ENCODE data around the gene MAP1S.

Gene MAP1S

DNA sequence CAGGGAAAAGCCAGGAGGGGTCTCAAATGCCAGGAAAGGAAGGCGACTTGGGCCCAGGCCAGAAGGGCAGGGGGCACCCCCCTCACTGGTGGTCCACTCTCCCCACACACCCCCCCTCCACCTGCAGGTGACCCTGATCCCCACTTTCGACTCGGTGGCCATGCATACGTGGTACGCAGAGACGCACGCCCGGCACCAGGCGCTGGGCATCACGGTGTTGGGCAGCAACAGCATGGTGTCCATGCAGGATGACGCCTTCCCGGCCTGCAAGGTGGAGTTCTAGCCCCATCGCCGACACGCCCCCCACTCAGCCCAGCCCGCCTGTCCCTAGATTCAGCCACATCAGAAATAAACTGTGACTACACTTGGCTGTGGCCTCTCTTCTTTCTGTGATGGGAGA is 14.9 kb downstream of the MAP1S start:
- H3K4me3 ChIP-seq (ENCODE audit: control insufficient read depth in 1 of 7, extremely low read depth in 1 of 7, insufficient read depth in 4 of 7, low read depth in 2 of 7, low read length in 6 of 7): no peak overlapping the region
- POLR2A ChIA-PET: no interaction called here
- no peak for DNase-seq
- 96% methylated on average over 15 of the region's 16 CpGs for WGBS (ENCODE audit: insufficient coverage)
- H3K36me3 ChIP-seq (ENCODE audit: control insufficient read depth in 4 of 4, insufficient read depth in 4 of 4, low read length in 3 of 4): peaks cover 20 to 66% (median 46%) of the 10 kb centered on the region in 4 experiments
- H3K27ac ChIP-seq (ENCODE audit: insufficient read depth in 1 of 2, low read depth in 1 of 2, low read length in 2 of 2, poor library complexity in 1 of 2, severe bottlenecking in 2 of 2): no peak overlapping the region
- H3K9me3 ChIP-seq (ENCODE audit: control extremely low read depth in 1 of 5, control insufficient read depth in 4 of 5, insufficient read depth in 2 of 5, low read depth in 1 of 5, low read length in 4 of 5): no peaks in the 10 kb centered on the region
- no peaks in the 10 kb centered on the region for H3K27me3 ChIP-seq (replicated peaks in 2 of 5; ENCODE audit: control insufficient read depth in 4 of 5, insufficient read depth in 5 of 5, low read length in 4 of 5)
- H3K4me1 ChIP-seq (ENCODE audit: control extremely low read depth in 1 of 4, control insufficient read depth in 4 of 4, insufficient read depth in 4 of 4, low read length in 3 of 4): peaks cover 0 to 2% (median 0%) of the 10 kb centered on the region in 4 experiments
- CTCF ChIA-PET: interaction anchor here (1.6 kb wide), 1 partner anchor 13 kb away, joined by 4 read pairs; no protein-coding TSS in a partner anchor

GRCh38 chr19:17735410-17735809 is 16.1 kb downstream of the MAP1S start:
- Histone ChIP-seq H3K27me3 (replicated peaks in 2 of 5; ENCODE audit: control insufficient read depth in 4 of 5, insufficient read depth in 5 of 5, low read length in 4 of 5) (no peaks in the 10 kb centered on the region), H3K9me3 (ENCODE audit: control extremely low read depth in 1 of 5, control insufficient read depth in 4 of 5, insufficient read depth in 2 of 5, low read depth in 1 of 5, low read length in 4 of 5) (no peaks in the 10 kb centered on the region), H3K4me3 (ENCODE audit: control insufficient read depth in 1 of 7, extremely low read depth in 1 of 7, insufficient read depth in 4 of 7, low read depth in 2 of 7, low read length in 6 of 7) (no peak overlapping the region), H3K27ac (ENCODE audit: insufficient read depth in 1 of 2, low read depth in 1 of 2, low read length in 2 of 2, poor library complexity in 1 of 2, severe bottlenecking in 2 of 2) (no peak overlapping the region), H3K36me3 (ENCODE audit: control insufficient read depth in 4 of 4, insufficient read depth in 4 of 4, low read length in 3 of 4) (peaks cover 20 to 55% (median 38%) of the 10 kb centered on the region in 4 experiments), H3K4me1 (ENCODE audit: control extremely low read depth in 1 of 4, control insufficient read depth in 4 of 4, insufficient read depth in 4 of 4, low read length in 3 of 4) (peaks cover 0 to 8% (median 0%) of the 10 kb centered on the region in 4 experiments)
- POLR2A ChIA-PET: no interaction called here
- WGBS (ENCODE audit: insufficient coverage): 95% methylated on average over 4 of the region's 5 CpGs
- no peak for DNase-seq
- CTCF ChIA-PET: interaction anchor here (0.9 to 1.4 kb wide), 2 partner anchors 10 to 31 kb away, joined by 3 to 4 read pairs; no protein-coding TSS in a partner anchor

DNA sequence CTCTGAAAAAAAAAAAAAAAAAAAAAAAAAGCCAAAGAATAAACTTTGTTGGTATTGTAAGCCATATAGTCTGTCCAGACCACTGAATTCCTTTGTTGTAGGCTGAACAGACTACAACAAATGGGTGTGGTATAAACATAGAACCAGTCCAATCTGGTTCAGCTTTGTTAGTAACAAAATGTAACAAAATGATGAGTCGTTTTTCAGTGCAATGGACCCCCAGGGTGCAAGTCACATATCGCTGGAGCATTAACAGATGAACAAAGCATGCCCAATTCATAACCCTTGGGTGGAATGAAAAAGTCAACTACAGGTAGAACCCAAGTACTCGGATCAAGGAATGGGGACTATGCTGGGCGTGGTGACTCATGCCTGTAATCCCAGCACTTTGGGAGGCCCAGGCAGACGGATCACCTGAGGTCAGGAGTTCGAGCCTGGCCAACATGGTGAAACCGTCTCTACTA is 18.4 kb downstream of the MAP1S start:
- Histone ChIP-seq H3K27me3 (replicated peaks in 2 of 5; ENCODE audit: control insufficient read depth in 4 of 5, insufficient read depth in 5 of 5, low read length in 4 of 5) (no peaks in the 10 kb centered on the region), H3K27ac (ENCODE audit: insufficient read depth in 1 of 2, low read depth in 1 of 2, low read length in 2 of 2, poor library complexity in 1 of 2, severe bottlenecking in 2 of 2) (no peak overlapping the region)
- POLR2A ChIA-PET: no interaction called here

DNA sequence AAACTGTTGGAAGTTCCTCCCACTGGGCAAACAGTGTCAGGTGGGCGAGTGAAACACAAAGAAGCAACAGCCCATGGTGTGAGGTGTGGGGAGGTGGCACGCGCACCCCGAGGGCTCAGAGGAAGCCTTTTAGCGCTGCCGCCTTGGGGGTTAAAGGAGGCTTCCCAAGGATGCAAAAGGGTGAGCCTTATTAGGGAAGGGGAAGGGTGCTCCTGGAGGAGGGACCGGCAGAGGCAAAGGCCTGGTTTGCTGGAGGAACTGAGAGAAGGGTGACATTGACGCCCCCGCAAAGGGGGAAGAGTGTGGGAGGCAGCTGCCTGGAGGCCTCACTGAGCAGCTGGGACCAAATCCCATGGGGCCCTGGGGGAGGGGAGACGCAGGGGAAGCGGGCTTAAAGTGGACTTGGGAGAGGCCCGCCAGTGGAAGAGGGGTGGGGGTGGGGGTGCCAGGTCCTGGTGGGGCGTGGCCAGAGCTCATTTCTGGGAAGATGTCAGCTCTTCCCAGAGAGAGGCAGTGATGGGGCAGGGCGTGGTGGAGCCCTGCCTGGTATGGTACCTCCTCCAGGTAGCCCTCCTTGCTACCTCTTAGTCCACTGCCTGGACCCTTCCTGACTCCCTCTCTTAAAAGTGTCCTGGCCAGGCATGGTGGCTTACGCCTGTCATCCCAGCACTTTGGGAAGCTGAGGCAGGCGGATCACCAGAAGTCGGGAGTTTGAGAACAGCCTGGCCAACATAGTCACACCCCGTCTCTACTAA is 20.0 kb downstream of the MAP1S start:
- ChIA-PET CTCF (interaction anchor here (0.6 to 1.8 kb wide), 3 partner anchors 21 to 33 kb away, joined by 3 to 5 read pairs (median 5); no protein-coding TSS in a partner anchor), POLR2A (no interaction called here)
- DNase-seq: no peak
- H3K27me3 ChIP-seq (replicated peaks in 2 of 5; ENCODE audit: control insufficient read depth in 4 of 5, insufficient read depth in 5 of 5, low read length in 4 of 5): no peaks in the 10 kb centered on the region
- no peak overlapping the region for H3K4me3 ChIP-seq (ENCODE audit: control insufficient read depth in 1 of 7, extremely low read depth in 1 of 7, insufficient read depth in 4 of 7, low read depth in 2 of 7, low read length in 6 of 7)
- H3K9me3 ChIP-seq (ENCODE audit: control extremely low read depth in 1 of 5, control insufficient read depth in 4 of 5, insufficient read depth in 2 of 5, low read depth in 1 of 5, low read length in 4 of 5): peaks cover 0 to 5% (median 0%) of the 10 kb centered on the region in 5 experiments
- peaks cover 11 to 19% (median 13%) of the 10 kb centered on the region in 4 experiments for H3K36me3 ChIP-seq (ENCODE audit: control insufficient read depth in 4 of 4, insufficient read depth in 4 of 4, low read length in 3 of 4)
- no peak overlapping the region for H3K27ac ChIP-seq (ENCODE audit: insufficient read depth in 1 of 2, low read depth in 1 of 2, low read length in 2 of 2, poor library complexity in 1 of 2, severe bottlenecking in 2 of 2)
- WGBS (ENCODE audit: insufficient coverage): 91% methylated on average over 13 of the region's 18 CpGs
- H3K4me1 ChIP-seq (ENCODE audit: control extremely low read depth in 1 of 4, control insufficient read depth in 4 of 4, insufficient read depth in 4 of 4, low read length in 3 of 4): peaks cover 0 to 8% (median 2%) of the 10 kb centered on the region in 4 experiments

More for the DNA sequence above, 18.4 kb downstream of the MAP1S start:
- Histone ChIP-seq H3K9me3 (ENCODE audit: control extremely low read depth in 1 of 5, control insufficient read depth in 4 of 5, insufficient read depth in 2 of 5, low read depth in 1 of 5, low read length in 4 of 5) (peaks cover 0 to 5% (median 0%) of the 10 kb centered on the region in 5 experiments), H3K36me3 (ENCODE audit: control insufficient read depth in 4 of 4, insufficient read depth in 4 of 4, low read length in 3 of 4) (peaks cover 15 to 35% (median 22%) of the 10 kb centered on the region in 4 experiments), H3K4me3 (ENCODE audit: control insufficient read depth in 1 of 7, extremely low read depth in 1 of 7, insufficient read depth in 4 of 7, low read depth in 2 of 7, low read length in 6 of 7) (no peak overlapping the region), H3K4me1 (ENCODE audit: control extremely low read depth in 1 of 4, control insufficient read depth in 4 of 4, insufficient read depth in 4 of 4, low read length in 3 of 4) (peaks cover 0 to 8% (median 0%) of the 10 kb centered on the region in 4 experiments)
- no peak for DNase-seq
- 100% methylated on average over 6 of the region's 7 CpGs for WGBS (ENCODE audit: insufficient coverage)
- CTCF ChIA-PET: interaction anchor here (0.6 to 1.8 kb wide), 4 partner anchors 13 to 346 kb away, joined by 3 to 5 read pairs (median 4); no protein-coding TSS in a partner anchor

GRCh38 chr19:17741456-17741855 is 22.2 kb downstream of the MAP1S start:
- 96% methylated on average over 2 of the region's 2 CpGs for WGBS (ENCODE audit: insufficient coverage)
- H3K36me3 ChIP-seq (ENCODE audit: control insufficient read depth in 4 of 4, insufficient read depth in 4 of 4, low read length in 3 of 4): peaks cover 0 to 5% (median under 1%) of the 10 kb centered on the region in 4 experiments
- CTCF ChIA-PET: interaction anchor here (0.7 to 1.7 kb wide), 7 partner anchors 11 to 315 kb away, joined by 3 to 5 read pairs (median 3); no protein-coding TSS in a partner anchor
- H3K9me3 ChIP-seq (ENCODE audit: control extremely low read depth in 1 of 5, control insufficient read depth in 4 of 5, insufficient read depth in 2 of 5, low read depth in 1 of 5, low read length in 4 of 5): peaks cover 0 to 5% (median 0%) of the 10 kb centered on the region in 5 experiments
- POLR2A ChIA-PET: no interaction called here
- no peaks in the 10 kb centered on the region for H3K27me3 ChIP-seq (replicated peaks in 2 of 5; ENCODE audit: control insufficient read depth in 4 of 5, insufficient read depth in 5 of 5, low read length in 4 of 5)
- no peak for DNase-seq
- no peak overlapping the region for H3K4me3 ChIP-seq (ENCODE audit: control insufficient read depth in 1 of 7, extremely low read depth in 1 of 7, insufficient read depth in 4 of 7, low read depth in 2 of 7, low read length in 6 of 7)
- no peak overlapping the region for H3K27ac ChIP-seq (ENCODE audit: insufficient read depth in 1 of 2, low read depth in 1 of 2, low read length in 2 of 2, poor library complexity in 1 of 2, severe bottlenecking in 2 of 2)
- peaks cover 0 to 8% (median 2%) of the 10 kb centered on the region in 4 experiments for H3K4me1 ChIP-seq (ENCODE audit: control extremely low read depth in 1 of 4, control insufficient read depth in 4 of 4, insufficient read depth in 4 of 4, low read length in 3 of 4)

DNA sequence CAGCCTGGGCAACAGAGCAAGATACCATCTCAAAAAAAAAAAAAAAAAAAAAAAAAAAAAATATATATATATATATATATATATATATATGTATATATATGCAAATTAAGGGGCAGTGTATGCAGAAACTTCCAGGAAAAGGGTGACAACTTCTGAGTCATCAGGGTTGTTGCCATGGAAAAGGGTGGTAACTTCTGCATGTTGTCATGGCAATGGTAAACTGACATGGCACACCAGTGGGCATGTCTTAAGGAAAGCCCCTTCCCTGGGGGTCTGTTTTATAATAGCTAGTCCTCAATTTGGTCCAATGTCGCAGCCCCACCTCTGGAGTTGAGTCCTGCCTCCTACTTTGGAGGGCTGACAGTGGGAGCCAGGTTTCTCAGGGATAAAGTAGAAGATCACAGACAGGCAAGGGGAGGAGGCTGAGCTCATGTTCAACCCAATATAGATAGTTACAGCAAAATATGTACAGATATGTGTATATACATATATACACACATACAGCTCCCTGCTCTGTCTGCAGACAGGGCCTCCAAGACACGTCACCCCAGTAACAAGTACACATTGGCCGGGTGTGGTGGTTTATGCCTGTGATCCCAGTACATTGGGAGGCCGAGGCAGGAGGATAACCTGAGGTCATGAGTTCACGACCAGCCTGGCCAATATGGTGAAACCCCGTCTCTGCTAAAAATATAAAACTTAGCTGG is 24.7 kb downstream of the MAP1S start:
- Histone ChIP-seq H3K9me3 (ENCODE audit: control extremely low read depth in 1 of 5, control insufficient read depth in 4 of 5, insufficient read depth in 2 of 5, low read depth in 1 of 5, low read length in 4 of 5) (peaks cover 0 to 5% (median 0%) of the 10 kb centered on the region in 5 experiments), H3K27me3 (replicated peaks in 2 of 5; ENCODE audit: control insufficient read depth in 4 of 5, insufficient read depth in 5 of 5, low read length in 4 of 5) (no peaks in the 10 kb centered on the region), H3K4me3 (ENCODE audit: control insufficient read depth in 1 of 7, extremely low read depth in 1 of 7, insufficient read depth in 4 of 7, low read depth in 2 of 7, low read length in 6 of 7) (no peak overlapping the region), H3K27ac (ENCODE audit: insufficient read depth in 1 of 2, low read depth in 1 of 2, low read length in 2 of 2, poor library complexity in 1 of 2, severe bottlenecking in 2 of 2) (peak overlapping the region in 1 of 2 experiments; percentile 61), H3K4me1 (ENCODE audit: control extremely low read depth in 1 of 4, control insufficient read depth in 4 of 4, insufficient read depth in 4 of 4, low read length in 3 of 4) (peaks cover 0 to 19% (median 16%) of the 10 kb centered on the region in 4 experiments), H3K36me3 (ENCODE audit: control insufficient read depth in 4 of 4, insufficient read depth in 4 of 4, low read length in 3 of 4) (no peaks in the 10 kb centered on the region)
- WGBS (ENCODE audit: insufficient coverage): 92% methylated on average over 2 of the region's 6 CpGs
- ChIA-PET POLR2A (interaction anchor here (0.8 kb wide), 1 partner anchor 262 kb away, joined by 3 read pairs; no protein-coding TSS in a partner anchor), CTCF (interaction anchor here (0.7 to 0.9 kb wide), 2 partner anchors 23 to 28 kb away, joined by 3 read pairs; no protein-coding TSS in a partner anchor)
- peak; percentile 75 to 90 (median 90) for DNase-seq

All from common myeloid progenitor, CD34-positive (primary cell).